Natural killer cell treated with Interleukin-12 subunit alpha and Interleukin-12 subunit beta and Interleukin-15 and Interleukin-18, amount 100 ng/mL, for 72 hours (primary cell): ENCODE data around the gene NME3. TPM values are rescaled to one million over a fixed set of nuclear protein-coding genes. Genes with fewer than 3 reads are reported as not detected.
A peak's percentile ranks its signal among the peaks of the same experiment; 100 is the strongest.
"Not testable (repeated sequence)": the region's sequence is repeated elsewhere in the genome, so short reads cannot be mapped to it uniquely, and the experiment has no call there.

Source experiments
- ATAC-seq, 2 donors: fragments of 150-1000 bp; cut with Tn5 transposase in 1 of 2; sonication (Bioruptor Pico), chemical (Tn5 transposase) in 1 of 2; 2 replicates each; pipeline ENCODE4 v1.10.0; 2021
- DNase-seq: peaks from one replicate; pipeline ENCODE4 v3.0.0; 2022; ENCODE audit warnings: low spot score
- H3K27ac Mint-ChIP-seq, 2 donors: 1 replicate in 1 of 2; 2 replicates in 1 of 2; pipeline ENCODE4 v1.8.0; 2022; ENCODE audit warnings: mixed read lengths in 2 of 2, mild to moderate bottlenecking in 1 of 2, moderate library complexity in 1 of 2
- H3K27me3 Mint-ChIP-seq, 2 donors: 1 replicate in 1 of 2; 2 replicates in 1 of 2; pipeline ENCODE4 v1.8.0; 2022; ENCODE audit warnings: mixed read lengths in 2 of 2
- H3K36me3 Mint-ChIP-seq: one replicate; pipeline ENCODE4 v1.8.0; 2022; ENCODE audit warnings: mixed read lengths
- H3K4me1 Mint-ChIP-seq, 2 donors: 1 replicate in 1 of 2; 2 replicates in 1 of 2; pipeline ENCODE4 v1.8.0; 2022; ENCODE audit warnings: low read depth in 2 of 2, mixed read lengths in 2 of 2, mild to moderate bottlenecking in 1 of 2
- H3K4me3 Mint-ChIP-seq: one replicate; pipeline ENCODE4 v1.8.0; 2022; ENCODE audit warnings: mixed read lengths
- H3K9me3 Mint-ChIP-seq: 2 replicates; pipeline ENCODE4 v1.8.0; 2022; ENCODE audit warnings: mixed read lengths
- total RNA-seq, 2 donors: library from RNA; stranded (reverse); gene quantifications; one replicate each; pipeline ENCODE4 v1.2.3, GENCODE V29; 2022

NME3 gene
- total RNA-seq, 2 donors from 2014 or later: 37.4 to 46.4 TPM

DNA sequence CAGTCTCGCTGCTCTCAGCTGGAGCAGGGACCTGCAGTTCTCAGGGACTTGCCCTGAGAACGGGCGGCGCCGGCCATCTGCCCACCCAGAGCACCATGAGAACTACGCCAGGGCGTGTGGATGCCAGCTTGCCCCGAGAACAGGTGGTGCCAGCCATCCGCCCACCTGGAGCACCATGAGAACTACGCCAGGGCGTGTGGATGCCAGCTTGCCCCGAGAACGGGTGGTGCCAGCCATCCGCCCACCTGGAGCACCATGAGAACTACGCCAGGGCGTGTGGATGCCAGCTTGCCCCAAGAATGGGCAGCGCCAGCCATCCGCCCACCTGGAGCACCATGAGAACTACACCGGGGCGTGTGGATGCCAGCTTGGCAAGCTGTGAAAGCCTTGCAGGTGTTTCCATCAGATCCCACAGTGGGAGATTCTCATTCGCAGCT, 38.8 kb downstream of the NME3 start:
- not testable (repeated sequence) for H3K4me1 Mint-ChIP-seq, H3K4me3 Mint-ChIP-seq, ATAC-seq, H3K27ac Mint-ChIP-seq, H3K27me3 Mint-ChIP-seq, H3K36me3 Mint-ChIP-seq, H3K9me3 Mint-ChIP-seq, DNase-seq

DNA sequence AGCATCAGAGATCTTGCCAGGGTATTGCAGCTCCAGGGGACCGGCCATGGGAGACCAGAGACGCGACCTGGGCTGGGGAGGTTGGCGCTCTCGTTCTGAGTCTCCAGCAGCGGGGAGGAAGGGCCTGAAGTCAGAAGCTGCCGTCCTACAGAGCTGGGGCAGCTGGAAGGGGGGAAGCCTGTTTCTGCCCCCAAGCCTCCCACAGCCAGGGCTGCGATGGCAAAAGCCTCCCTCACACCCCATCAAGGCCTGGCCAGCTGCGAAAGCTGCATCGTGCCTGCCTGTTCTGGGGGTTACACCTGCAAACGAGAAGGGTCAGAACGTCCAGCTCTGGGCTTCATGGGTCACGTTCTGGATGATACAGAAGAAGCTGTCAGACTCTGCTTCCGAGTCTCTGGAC, 39.3 kb downstream of the NME3 start:
- no peaks in the 10 kb centered on the region for H3K27me3 Mint-ChIP-seq
- ATAC-seq (no peak), DNase-seq (no peak)
- no peaks in the 10 kb centered on the region for H3K36me3 Mint-ChIP-seq
- H3K4me1 Mint-ChIP-seq: peaks cover 3 to 5% of the 10 kb centered on the region in 2 donors
- no peak overlapping the region for H3K4me3 Mint-ChIP-seq
- no peak overlapping the region for H3K27ac Mint-ChIP-seq
- no peaks in the 10 kb centered on the region for H3K9me3 Mint-ChIP-seq

DNA sequence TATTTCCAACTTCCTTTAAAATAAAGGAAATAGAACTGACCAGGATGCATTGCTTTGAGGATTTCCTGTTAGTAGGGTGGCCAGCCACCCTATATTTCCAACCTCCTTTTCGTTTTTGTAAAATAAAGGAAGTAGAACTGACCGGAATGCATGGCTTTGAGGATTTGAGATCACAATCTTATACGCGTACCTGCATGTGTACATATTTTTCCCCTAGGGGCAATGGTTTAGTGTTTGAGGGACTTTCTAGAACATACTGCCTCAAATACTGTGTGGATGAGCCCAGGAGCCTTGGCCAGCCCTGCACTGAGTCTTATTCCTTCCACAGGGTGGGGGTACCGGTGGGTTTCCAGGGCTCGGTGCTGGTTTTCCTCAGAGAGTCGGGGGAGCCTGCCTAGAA, 39.7 kb downstream of the NME3 start:
- no peak for DNase-seq
- Mint-ChIP-seq H3K4me3 (no peak overlapping the region), H3K9me3 (no peaks in the 10 kb centered on the region), H3K27ac (no peak overlapping the region), H3K4me1 (peaks cover 7 to 8% of the 10 kb centered on the region in 2 donors), H3K36me3 (no peaks in the 10 kb centered on the region), H3K27me3 (no peaks in the 10 kb centered on the region)
- ATAC-seq: no peak

DNA sequence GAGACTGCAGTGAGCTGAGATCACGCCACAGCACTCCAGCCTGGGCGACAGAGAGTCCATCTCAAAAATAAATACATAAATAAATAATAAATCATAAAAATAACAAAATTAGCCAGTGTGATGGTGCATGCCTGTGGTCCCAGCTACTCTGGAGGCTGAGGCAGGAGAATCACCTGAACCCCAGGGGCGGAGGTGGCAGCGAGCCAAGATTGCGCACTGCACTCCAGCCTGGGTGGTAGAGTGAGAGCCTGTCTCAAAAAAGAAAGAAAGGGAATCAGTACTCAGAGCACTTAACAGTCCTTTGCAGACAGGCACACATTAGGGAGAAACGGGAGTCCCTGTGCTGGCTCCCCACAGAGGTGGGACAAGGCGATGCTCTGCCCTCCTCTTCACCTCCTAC, 40.3 kb downstream of the NME3 start:
- no peaks in the 10 kb centered on the region for H3K36me3 Mint-ChIP-seq
- no peak overlapping the region for H3K27ac Mint-ChIP-seq

DNA sequence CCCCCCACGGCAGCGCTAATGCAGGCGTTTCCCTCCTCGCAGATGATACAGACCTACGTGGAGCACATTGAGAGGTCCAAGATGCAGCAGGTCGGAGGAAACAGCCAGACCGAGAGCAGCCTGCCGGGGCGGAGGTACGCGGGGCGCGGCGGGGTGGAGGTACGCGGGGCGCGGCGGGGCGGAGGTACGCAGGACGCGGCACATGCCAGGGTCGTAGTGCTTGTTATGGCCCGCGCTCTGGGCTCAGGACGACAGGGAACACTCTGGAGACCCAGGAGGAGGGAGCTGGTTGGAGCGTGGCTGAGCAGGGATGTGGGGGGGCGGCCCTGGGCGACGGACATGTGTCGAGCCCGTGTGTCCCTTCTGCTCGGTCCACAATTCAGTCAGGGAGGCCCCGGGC, 41.9 kb downstream of the NME3 start:
- peaks cover 7 to 8% of the 10 kb centered on the region in 2 donors for H3K4me1 Mint-ChIP-seq
- DNase-seq: no peak
- H3K9me3 Mint-ChIP-seq: no peaks in the 10 kb centered on the region
- H3K27me3 Mint-ChIP-seq: no peaks in the 10 kb centered on the region
- H3K4me3 Mint-ChIP-seq: no peak overlapping the region
- H3K36me3 Mint-ChIP-seq: no peaks in the 10 kb centered on the region
- no peak overlapping the region for H3K27ac Mint-ChIP-seq
- ATAC-seq: no peak

More for the DNA sequence above, 40.3 kb downstream of the NME3 start:
- Mint-ChIP-seq H3K4me1 (peaks cover 7 to 8% of the 10 kb centered on the region in 2 donors), H3K4me3 (no peak overlapping the region), H3K9me3 (no peaks in the 10 kb centered on the region), H3K27me3 (no peaks in the 10 kb centered on the region)
- DNase-seq (no peak), ATAC-seq (no peak)

DNA sequence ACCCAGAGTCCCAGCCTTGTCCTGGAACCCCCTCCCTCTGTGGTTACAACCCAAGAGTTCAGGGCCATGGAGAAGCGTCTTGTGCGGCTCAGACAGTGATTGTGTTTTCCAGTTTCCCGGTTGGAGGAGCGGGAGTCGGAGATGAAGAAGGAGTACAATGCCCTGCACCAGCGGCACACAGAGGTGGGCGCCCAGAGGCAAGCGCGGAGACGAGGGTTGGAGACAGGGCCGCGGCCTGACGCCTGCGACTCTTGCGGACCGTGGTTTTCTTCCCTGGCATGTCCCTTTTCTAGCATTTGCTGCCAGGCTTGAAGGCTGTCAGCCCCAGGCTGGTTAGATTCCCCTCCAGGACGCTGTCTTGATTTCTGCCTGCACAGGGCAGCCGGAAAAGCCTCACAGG, 42.3 kb downstream of the NME3 start:
- Mint-ChIP-seq H3K27ac (no peak overlapping the region), H3K9me3 (no peaks in the 10 kb centered on the region), H3K36me3 (no peaks in the 10 kb centered on the region), H3K27me3 (no peaks in the 10 kb centered on the region), H3K4me3 (no peak overlapping the region), H3K4me1 (peaks cover 7 to 8% of the 10 kb centered on the region in 2 donors)
- DNase-seq (no peak), ATAC-seq (no peak)

DNA sequence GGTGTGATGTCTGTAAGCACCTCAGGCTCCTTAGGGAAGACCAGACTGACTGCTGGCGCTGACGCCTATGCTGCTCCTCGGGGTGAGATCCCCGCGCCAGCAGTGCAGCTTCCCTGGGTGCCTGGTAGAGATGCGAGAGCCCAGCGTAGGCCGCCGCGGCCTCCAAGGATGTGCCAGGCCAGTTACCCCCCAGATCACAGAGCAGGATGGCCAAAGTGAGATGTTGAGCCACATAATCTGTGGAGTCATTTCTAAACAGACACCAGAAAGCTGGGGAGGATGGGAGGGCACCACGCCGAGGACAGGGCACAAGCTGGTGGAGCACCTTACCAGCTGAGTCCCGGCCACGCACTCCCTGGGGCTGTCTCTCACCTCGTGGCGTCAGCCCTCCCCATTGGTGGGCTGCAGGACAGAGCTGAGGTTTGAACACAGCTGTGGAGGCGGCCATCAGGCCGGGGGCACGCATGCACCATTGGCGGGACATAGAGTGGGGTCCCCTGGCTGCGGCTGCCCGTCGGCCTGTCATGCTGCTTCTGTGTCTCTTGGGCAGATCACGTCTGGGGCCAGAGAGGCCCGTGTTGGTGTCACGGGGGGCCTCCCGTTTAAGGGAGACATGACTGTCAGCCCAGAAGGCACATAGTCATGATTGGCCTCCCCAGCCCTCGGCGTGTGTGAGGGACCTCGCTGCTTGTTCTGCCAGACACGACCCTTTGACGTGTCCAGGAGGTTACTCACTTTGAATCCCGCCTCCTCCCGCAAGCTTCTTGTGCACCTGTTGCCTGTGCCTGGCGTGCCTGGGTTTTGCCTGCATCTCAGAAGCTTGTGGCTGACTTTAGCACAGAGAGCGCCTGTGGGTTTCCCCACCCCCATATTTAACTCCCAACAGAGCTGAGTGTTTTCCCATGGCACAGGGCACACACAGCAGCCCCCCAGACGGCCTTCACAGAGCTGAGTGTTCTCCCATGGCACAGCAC, 43.4 kb downstream of the NME3 start:
- Mint-ChIP-seq H3K27me3 (no peaks in the 10 kb centered on the region), H3K27ac (no peak overlapping the region), H3K9me3 (no peaks in the 10 kb centered on the region), H3K4me1 (peaks cover 14 to 15% of the 10 kb centered on the region in 2 donors), H3K4me3 (no peak overlapping the region), H3K36me3 (no peaks in the 10 kb centered on the region)
- DNase-seq: no peak
- no peak for ATAC-seq

DNA sequence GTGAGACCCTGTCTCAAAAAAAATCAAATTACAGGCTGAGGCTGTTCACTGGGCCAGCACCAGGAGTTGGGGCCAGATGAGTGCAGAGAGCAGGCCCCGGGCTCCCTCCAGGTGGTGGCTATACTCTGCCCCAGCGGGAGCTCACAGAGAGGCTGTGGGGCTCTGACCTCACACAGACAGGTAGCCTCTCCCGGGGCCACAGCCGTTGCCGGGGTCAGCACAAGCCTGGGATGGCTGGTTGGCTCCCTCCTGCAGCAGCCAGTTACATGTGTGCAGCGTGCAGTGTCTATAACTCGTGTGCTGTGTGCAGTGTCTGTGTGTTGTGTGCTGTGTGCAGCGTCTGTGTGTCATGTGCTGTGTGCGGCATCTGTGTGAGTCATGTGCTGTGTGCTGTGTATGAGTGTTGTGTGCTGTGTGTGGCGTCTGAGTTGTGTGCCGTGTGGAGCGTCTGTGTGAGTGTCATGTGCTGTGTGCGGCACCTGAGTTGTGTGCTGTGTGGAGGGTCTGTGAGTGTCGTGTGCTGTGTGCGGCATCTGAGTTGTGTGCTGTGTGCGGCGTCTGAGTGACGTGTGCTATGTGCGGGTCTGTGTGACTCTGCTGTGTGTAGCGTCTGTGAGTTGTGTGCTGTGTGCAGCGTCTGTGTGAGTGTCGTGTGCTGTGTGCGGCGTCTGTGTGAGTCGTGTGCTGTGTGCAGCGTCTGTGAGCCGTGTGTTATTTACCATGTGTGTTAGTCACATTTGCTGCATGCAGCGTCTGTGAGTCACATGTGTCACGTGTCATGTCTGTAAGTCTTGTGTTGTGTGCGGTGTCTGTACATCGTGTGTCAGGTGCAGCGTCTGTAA, 44.5 kb downstream of the NME3 start:
- Mint-ChIP-seq H3K36me3 (no peaks in the 10 kb centered on the region), H3K4me1 (peaks cover 18 to 20% of the 10 kb centered on the region in 2 donors), H3K4me3 (no peak overlapping the region), H3K27ac (no peak overlapping the region), H3K9me3 (no peaks in the 10 kb centered on the region), H3K27me3 (no peaks in the 10 kb centered on the region)
- ATAC-seq (no peak), DNase-seq (no peak)

DNA sequence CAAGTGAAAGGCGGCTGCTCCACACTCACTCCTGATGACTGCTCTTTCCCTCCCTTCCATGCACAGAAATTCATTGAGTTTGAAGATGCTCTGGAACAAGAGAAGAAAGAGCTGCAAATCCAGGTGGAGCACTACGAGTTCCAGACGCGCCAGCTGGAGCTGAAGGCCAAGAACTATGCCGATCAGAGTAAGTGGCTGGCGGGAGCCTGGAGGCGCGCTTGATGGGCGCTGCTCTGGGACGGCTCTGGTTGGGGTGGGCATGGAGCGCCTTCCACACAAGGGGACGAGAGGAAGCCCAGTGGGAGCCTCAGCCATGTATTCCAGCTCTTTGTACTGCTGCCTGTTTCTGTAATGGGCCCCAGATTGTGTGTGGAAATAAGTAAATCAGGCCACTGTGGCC, 46.9 kb downstream of the NME3 start:
- H3K4me3 Mint-ChIP-seq: no peak overlapping the region
- ATAC-seq (no peak), DNase-seq (no peak)
- H3K27me3 Mint-ChIP-seq: no peaks in the 10 kb centered on the region
- no peaks in the 10 kb centered on the region for H3K36me3 Mint-ChIP-seq
- no peaks in the 10 kb centered on the region for H3K9me3 Mint-ChIP-seq
- H3K27ac Mint-ChIP-seq: no peak overlapping the region
- H3K4me1 Mint-ChIP-seq: peaks cover 24 to 30% of the 10 kb centered on the region in 2 donors

DNA sequence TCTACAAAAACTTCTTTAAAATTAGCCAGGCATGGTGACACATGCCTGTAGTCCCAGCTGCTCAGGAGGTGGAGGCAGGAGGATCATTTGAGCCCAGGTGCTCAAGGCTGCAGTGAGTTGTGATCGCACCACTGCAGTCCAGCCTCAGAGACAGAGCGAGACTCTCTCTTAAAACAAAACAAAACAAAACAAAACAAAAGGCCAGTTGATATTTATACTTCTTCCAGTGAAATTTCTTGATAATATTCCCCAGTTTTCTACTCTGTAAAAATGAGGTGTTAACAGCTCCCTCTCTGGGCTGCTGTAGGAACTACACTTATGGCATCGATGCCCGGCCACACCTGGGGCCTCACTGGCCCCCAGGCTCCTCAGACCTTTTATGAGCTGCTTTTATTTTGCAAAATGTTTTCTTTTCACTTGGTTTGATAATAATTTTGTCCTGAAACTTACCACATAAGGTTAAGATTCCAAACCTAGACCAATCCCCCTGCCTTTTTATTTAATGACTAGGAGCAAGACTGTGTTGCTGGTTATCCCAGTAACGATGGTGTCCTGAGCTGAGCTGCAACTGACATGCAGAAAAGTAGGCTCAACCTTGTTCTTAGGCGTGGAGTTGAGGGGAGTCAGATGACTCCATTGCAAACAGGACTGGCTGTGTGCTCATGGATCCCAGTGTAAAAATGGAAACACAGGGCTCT, 47.7 kb downstream of the NME3 start:
- peak overlapping the region; percentile 26 for H3K4me3 Mint-ChIP-seq

DNA sequence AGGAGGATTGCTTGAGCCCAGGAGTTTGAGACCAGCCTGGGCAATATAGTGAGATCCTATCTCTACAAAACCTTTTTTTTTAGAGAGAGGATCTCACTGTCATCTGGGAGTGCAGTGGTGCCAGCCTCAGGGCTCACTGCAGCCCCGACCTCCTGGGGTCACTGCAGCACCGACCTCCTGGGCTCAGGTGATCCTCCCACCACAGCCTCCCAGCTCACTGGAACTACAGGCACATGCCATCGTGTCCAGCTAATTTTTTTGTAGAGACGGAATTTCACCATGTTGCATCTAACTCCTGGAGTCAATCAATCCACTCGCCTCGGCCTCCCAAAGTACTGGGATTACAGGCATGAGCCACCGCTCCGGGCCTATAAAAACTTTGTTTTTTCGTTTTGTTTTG, 50.0 kb downstream of the NME3 start:
- peaks cover 21 to 29% of the 10 kb centered on the region in 2 donors for H3K4me1 Mint-ChIP-seq
- H3K36me3 Mint-ChIP-seq: no peaks in the 10 kb centered on the region
- H3K4me3 Mint-ChIP-seq: no peak overlapping the region
- H3K9me3 Mint-ChIP-seq: no peaks in the 10 kb centered on the region
- H3K27me3 Mint-ChIP-seq: no peaks in the 10 kb centered on the region
- ATAC-seq (no peak), DNase-seq (no peak)
- H3K27ac Mint-ChIP-seq: peak overlapping the region in 1 of 2 donors; percentile 75

More for the DNA sequence above, 47.7 kb downstream of the NME3 start:
- DNase-seq: no peak
- peaks cover 29 to 36% of the 10 kb centered on the region in 2 donors for H3K4me1 Mint-ChIP-seq
- H3K27me3 Mint-ChIP-seq: no peaks in the 10 kb centered on the region
- H3K27ac Mint-ChIP-seq: peak overlapping the region in 1 of 2 donors; percentile 58
- no peaks in the 10 kb centered on the region for H3K9me3 Mint-ChIP-seq
- H3K36me3 Mint-ChIP-seq: no peaks in the 10 kb centered on the region
- no peak for ATAC-seq
